H7 (cell line): Measurements from ENCODE around the gene AURKAIP1. TPM values are rescaled to one million over a fixed set of nuclear protein-coding genes. Genes with fewer than 3 reads are reported as not detected.

Experiments
- DNase-seq: peaks from one replicate; pipeline ENCODE4 v3.0.0; 2012
- H3K27me3 ChIP-seq: 2 replicates; pipeline ENCODE4 v1.6.0; 2011; ENCODE audit warnings: mild to moderate bottlenecking, low read length; ENCODE audit not compliant: control insufficient read depth, insufficient read depth
- H3K36me3 ChIP-seq: replicated peaks from 2 replicates; pipeline ENCODE4 v1.5.1; 2011; ENCODE audit warnings: low read length; ENCODE audit not compliant: control insufficient read depth, insufficient read depth
- H3K4me3 ChIP-seq: 2 replicates; pipeline ENCODE4 v1.5.1; 2011; ENCODE audit warnings: low read depth, mild to moderate bottlenecking, control low read depth, low read length, moderate library complexity; ENCODE audit not compliant: insufficient read depth
- total RNA-seq: library from RNA; depleted of rRNA; stranded (reverse); fragments of >200 nt; shearing (Covaris generic); gene quantifications from 2 replicates; pipeline ENCODE4 v1.2.3, GENCODE V29; 2014; rRNA removed

AURKAIP1 gene
- total RNA-seq, 1 experiment from 2014 or later, result 320 TPM

DNA sequence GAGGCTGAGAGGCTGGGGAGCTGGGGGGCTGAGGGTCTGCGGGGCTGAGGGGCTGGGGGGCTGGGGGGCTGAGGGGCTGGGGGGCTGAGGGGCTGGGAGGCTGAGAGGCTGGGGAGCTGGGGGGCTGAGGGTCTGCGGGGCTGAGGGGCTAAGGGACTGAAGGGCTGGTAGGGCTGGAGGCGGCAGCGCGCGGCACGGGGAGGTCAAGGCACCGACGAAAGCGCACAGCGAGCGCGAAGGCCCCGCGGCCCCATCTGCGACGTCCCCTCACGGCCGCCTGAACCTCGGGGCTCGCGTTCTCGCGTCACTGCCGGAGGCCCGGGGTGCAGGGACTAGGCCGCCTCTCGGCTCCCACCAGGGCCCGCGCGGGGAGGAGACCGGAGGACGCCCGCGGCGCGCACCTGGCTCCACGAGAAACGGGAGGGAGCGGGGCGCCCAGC, 50.9 kb downstream of the AURKAIP1 start:
- no peak for DNase-seq
- peak overlapping the region; percentile 99 for H3K4me3 ChIP-seq
- peaks cover 6% of the 10 kb centered on the region for H3K36me3 ChIP-seq
- no peaks in the 10 kb centered on the region for H3K27me3 ChIP-seq

Other genes starting within 250 kb of the AURKAIP1 start
- gene TTLL10, start 201.3 kb downstream of the AURKAIP1 start, total RNA-seq, result not detected in 2 replicates
- not detected in 2 replicates for gene TNFRSF18, start 168.6 kb downstream of the AURKAIP1 start, total RNA-seq
- 0.07 and 0.89 TPM in 2 replicates for gene TNFRSF4, start 161.1 kb downstream of the AURKAIP1 start, total RNA-seq
- 102 and 127 TPM in 2 replicates for gene SDF4, start 143.2 kb downstream of the AURKAIP1 start, total RNA-seq
- gene B3GALT6, start 143.0 kb downstream of the AURKAIP1 start, total RNA-seq, result 40.3 and 47.2 TPM in 2 replicates
- gene C1QTNF12, start 128.5 kb downstream of the AURKAIP1 start, total RNA-seq, result 3.6 and 6.3 TPM in 2 replicates
- 81.8 and 105 TPM in 2 replicates for gene UBE2J2, start 101.4 kb downstream of the AURKAIP1 start, total RNA-seq
- gene SCNN1D, start 94.8 kb downstream of the AURKAIP1 start, total RNA-seq, result 4.0 and 10.2 TPM in 2 replicates
- 55.7 and 55.9 TPM in 2 replicates for gene ACAP3, start 67.3 kb downstream of the AURKAIP1 start, total RNA-seq
- gene PUSL1, start 66.6 kb downstream of the AURKAIP1 start, total RNA-seq, result 93.5 and 98.6 TPM in 2 replicates
- 169 and 189 TPM in 2 replicates for gene INTS11, start 50.5 kb downstream of the AURKAIP1 start, total RNA-seq
- gene CPTP, start 50.4 kb downstream of the AURKAIP1 start, total RNA-seq, result 25.0 and 27.7 TPM in 2 replicates
- 0.14 TPM in 1 of 2 replicates, not detected in the other for gene TAS1R3, start 43.9 kb downstream of the AURKAIP1 start, total RNA-seq
- gene DVL1, start 25.8 kb downstream of the AURKAIP1 start, total RNA-seq, result 189 and 191 TPM in 2 replicates
- gene MXRA8, start 16.7 kb downstream of the AURKAIP1 start, total RNA-seq, result 54.2 and 80.1 TPM in 2 replicates
- 147 and 200 TPM in 2 replicates for gene CCNL2, start 24.1 kb upstream of the AURKAIP1 start, total RNA-seq
- 184 and 267 TPM in 2 replicates for gene MRPL20, start 32.1 kb upstream of the AURKAIP1 start, total RNA-seq
- 0.67 TPM in 1 of 2 replicates, not detected in the other for gene ANKRD65, start 46.1 kb upstream of the AURKAIP1 start, total RNA-seq
- 32.1 and 37.1 TPM in 2 replicates for gene VWA1, start 60.5 kb upstream of the AURKAIP1 start, total RNA-seq
- 0.14 and 0.74 TPM in 2 replicates for gene ATAD3C, start 74.5 kb upstream of the AURKAIP1 start, total RNA-seq
- gene ATAD3B, start 96.6 kb upstream of the AURKAIP1 start, total RNA-seq, result 43.5 and 44.1 TPM in 2 replicates
- 105 and 113 TPM in 2 replicates for gene ATAD3A, start 137.0 kb upstream of the AURKAIP1 start, total RNA-seq
- 13.6 and 14.3 TPM in 2 replicates for gene TMEM240, start 165.4 kb upstream of the AURKAIP1 start, total RNA-seq
- gene SSU72, start 199.7 kb upstream of the AURKAIP1 start, total RNA-seq, result 80.7 and 94.3 TPM in 2 replicates
- gene FNDC10, start 224.9 kb upstream of the AURKAIP1 start, total RNA-seq, result 25.6 and 32.7 TPM in 2 replicates
- gene MIB2, start 240.3 kb upstream of the AURKAIP1 start, total RNA-seq, result 45.7 and 89.0 TPM in 2 replicates